Esophagus muscularis mucosa (tissue), 4 donors: ENCODE data around the gene GSTA2. TPM values are rescaled to one million over a fixed set of nuclear protein-coding genes. Genes with fewer than 3 reads are reported as not detected.
"Not testable (repeated sequence)": the region's sequence is repeated elsewhere in the genome, so short reads cannot be mapped to it uniquely, and the experiment has no call there.

ENCODE experiments used
- DNase-seq: peaks from one replicate; pipeline ENCODE4 v3.0.0-alpha.2; 2017; ENCODE audit errors: extremely low spot score
- H3K27ac ChIP-seq, 4 donors: fragments of 200-600 bp; sonication (generic); replicated peaks in 1 of 4; 1 replicate in 3 of 4; 2 replicates in 1 of 4; pipeline ENCODE4 v1.5.1; 2016 to 2019; ENCODE audit warnings: mild to moderate bottlenecking in 1 of 4
- H3K27me3 ChIP-seq, 4 donors: fragments of 200-600 bp; sonication (generic); one replicate each; pipeline versions ENCODE4 v1.5.1 to v1.6.0; 2016 to 2019
- H3K36me3 ChIP-seq, 4 donors: fragments of 200-600 bp; sonication (generic); one replicate each; pipeline ENCODE4 v1.5.1; 2016 to 2019
- H3K4me1 ChIP-seq, 4 donors: fragments of 200-600 bp; sonication (generic); one replicate each; pipeline ENCODE4 v1.5.1; 2016 to 2019
- H3K4me3 ChIP-seq, 4 donors: fragments of 200-600 bp; sonication (generic); 1 replicate in 2 of 4; 2 replicates in 2 of 4; pipeline ENCODE4 v1.5.1; 2016 to 2019; ENCODE audit warnings: mild to moderate bottlenecking in 4 of 4, moderate library complexity in 1 of 4
- H3K9me3 ChIP-seq, 4 donors: fragments of 200-600 bp; sonication (generic); 1 replicate in 3 of 4; 2 replicates in 1 of 4; pipeline ENCODE4 v1.5.1; 2016 to 2019
- EP300 ChIP-seq: sonication (generic); formaldehyde crosslinking; IDR thresholded peaks from one replicate; pipeline ENCODE4 v1.6.1; 2017; ENCODE audit warnings: antibody characterized with exemption
- POLR2A ChIP-seq: fragments of 450-650 bp; IDR thresholded peaks from one replicate; pipeline ENCODE4 v1.6.1; 2017; ENCODE audit warnings: antibody characterized with exemption, moderate library complexity, mild to moderate bottlenecking, low read depth
- POLR2AphosphoS5 ChIP-seq, 2 donors: sonication (generic); formaldehyde crosslinking; IDR thresholded peaks; one replicate each; pipeline ENCODE4 v1.6.1; 2017; ENCODE audit warnings: antibody characterized with exemption in 2 of 2
- WGBS: methylation state at CpG from one replicate; pipeline ENCODE4 v1.1.5; 2018; 5-methylcytosine and 5-hydroxymethylcytosine counted together
- intact Hi-C: fragments of 100-400 bp; cut with DNase I; formaldehyde crosslinking; loops from one replicate; pipeline ENCODE4 v1.15.1; 2023
- total RNA-seq, 4 donors: library from RNA; depleted of rRNA; stranded (reverse); fragments of >200 nt; gene quantifications; one replicate each; pipeline versions ENCODE4 v1.1.0 to v1.2.1, GENCODE V29; 2016
- TF ChIP-seq, protein P1 (sequence below), 3 experiments: fragments of 200-600 bp in 2 of 3; fragments of 450-650 bp in 1 of 3; sonication (generic) in 2 of 3; IDR thresholded peaks; one replicate each; pipeline ENCODE4 v1.5.1; 2017 to 2019; ENCODE audit warnings: antibody characterized with exemption in 3 of 3, mild to moderate bottlenecking in 2 of 3, moderate library complexity in 1 of 3

Gene GSTA2
- total RNA-seq, 4 donors from 2014 or later: not detected

GRCh38 chr6:52790861-52791260 is 27.6 kb upstream of the GSTA2 start:
- intact Hi-C loops: no loop called here
- Histone ChIP-seq H3K4me1 (no peaks in the 10 kb centered on the region), H3K4me3 (no peak overlapping the region), H3K36me3 (no peaks in the 10 kb centered on the region), H3K9me3 (peaks cover 0 to 5% (median 0%) of the 10 kb centered on the region in 4 donors), H3K27me3 (no peaks in the 10 kb centered on the region), H3K27ac (no peak overlapping the region)
- TF ChIP-seq POLR2AphosphoS5 (IDR thresholded peaks at IDR 0.05): no peak
- TF ChIP-seq EP300: no peak
- TF ChIP-seq, protein P1, sequence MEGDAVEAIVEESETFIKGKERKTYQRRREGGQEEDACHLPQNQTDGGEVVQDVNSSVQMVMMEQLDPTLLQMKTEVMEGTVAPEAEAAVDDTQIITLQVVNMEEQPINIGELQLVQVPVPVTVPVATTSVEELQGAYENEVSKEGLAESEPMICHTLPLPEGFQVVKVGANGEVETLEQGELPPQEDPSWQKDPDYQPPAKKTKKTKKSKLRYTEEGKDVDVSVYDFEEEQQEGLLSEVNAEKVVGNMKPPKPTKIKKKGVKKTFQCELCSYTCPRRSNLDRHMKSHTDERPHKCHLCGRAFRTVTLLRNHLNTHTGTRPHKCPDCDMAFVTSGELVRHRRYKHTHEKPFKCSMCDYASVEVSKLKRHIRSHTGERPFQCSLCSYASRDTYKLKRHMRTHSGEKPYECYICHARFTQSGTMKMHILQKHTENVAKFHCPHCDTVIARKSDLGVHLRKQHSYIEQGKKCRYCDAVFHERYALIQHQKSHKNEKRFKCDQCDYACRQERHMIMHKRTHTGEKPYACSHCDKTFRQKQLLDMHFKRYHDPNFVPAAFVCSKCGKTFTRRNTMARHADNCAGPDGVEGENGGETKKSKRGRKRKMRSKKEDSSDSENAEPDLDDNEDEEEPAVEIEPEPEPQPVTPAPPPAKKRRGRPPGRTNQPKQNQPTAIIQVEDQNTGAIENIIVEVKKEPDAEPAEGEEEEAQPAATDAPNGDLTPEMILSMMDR (IDR thresholded peaks at IDR 0.05): no peak
- TF ChIP-seq POLR2A: no peak
- DNase-seq: no peak
- 0% methylated on average over 1 of the region's 1 CpG for WGBS

DNA sequence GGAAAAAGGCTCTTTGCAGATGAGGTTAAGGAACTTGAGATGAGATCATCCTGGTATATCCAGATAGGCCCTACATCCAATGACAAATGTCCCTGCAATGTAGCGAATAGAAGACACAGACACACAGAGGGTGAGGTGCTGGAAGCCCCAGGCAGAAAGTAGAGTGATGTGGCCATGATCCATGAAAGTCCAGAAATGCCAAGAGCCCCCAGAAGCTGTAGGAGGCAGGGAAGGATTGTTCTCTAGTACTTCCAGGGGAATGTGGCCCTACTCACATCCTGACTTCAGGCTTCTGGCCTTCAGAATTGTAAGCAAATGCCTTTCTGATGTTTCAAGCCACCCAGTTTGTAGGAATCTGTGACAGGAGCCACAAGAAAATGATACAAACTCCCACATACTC is 26.4 kb upstream of the GSTA2 start:
- intact Hi-C loops, H3K27ac ChIP-seq, H3K4me3 ChIP-seq, DNase-seq, H3K36me3 ChIP-seq, H3K4me1 ChIP-seq, H3K9me3 ChIP-seq, H3K27me3 ChIP-seq: not testable (repeated sequence)
- 83% methylated on average over 1 of the region's 1 CpG for WGBS

DNA sequence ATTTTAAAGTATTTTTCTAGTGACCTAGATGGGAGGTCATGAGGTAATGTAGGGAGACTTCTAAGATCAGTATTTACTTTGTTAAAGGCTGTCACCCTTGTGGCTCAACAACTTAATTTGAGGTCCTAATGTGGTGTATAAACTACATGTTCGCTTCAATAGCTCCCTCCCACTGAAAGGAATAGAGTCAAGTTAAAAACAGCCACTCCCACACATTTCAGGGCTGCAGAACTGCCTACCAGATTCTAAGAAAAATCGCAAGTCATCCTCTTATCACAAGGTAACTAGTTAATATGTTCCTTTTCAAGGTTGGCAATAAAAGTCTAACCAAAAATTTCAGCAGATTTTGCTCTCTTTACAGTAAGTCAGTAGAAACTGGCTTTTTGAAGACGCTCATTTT is 25.2 kb upstream of the GSTA2 start:
- H3K4me1 ChIP-seq: no peaks in the 10 kb centered on the region
- no peaks in the 10 kb centered on the region for H3K36me3 ChIP-seq
- H3K4me3 ChIP-seq: no peak overlapping the region
- 79% methylated on average over 3 of the region's 3 CpGs for WGBS
- intact Hi-C loops: no loop called here
- H3K27ac ChIP-seq: no peak overlapping the region
- DNase-seq: no peak
- no peaks in the 10 kb centered on the region for H3K27me3 ChIP-seq
- TF ChIP-seq POLR2A (no peak), EP300 (no peak), POLR2AphosphoS5 (IDR thresholded peaks at IDR 0.05) (no peak)
- TF ChIP-seq, protein P1 (IDR thresholded peaks at IDR 0.05): no peak
- H3K9me3 ChIP-seq: peaks cover 0 to 5% (median 0%) of the 10 kb centered on the region in 4 donors

GRCh38 chr6:52787917-52788316 is 24.6 kb upstream of the GSTA2 start:
- H3K36me3 ChIP-seq: no peaks in the 10 kb centered on the region
- intact Hi-C loops: no loop called here
- no peak for DNase-seq
- WGBS: 64% methylated on average over 3 of the region's 3 CpGs
- H3K27ac ChIP-seq: no peak overlapping the region
- no peaks in the 10 kb centered on the region for H3K4me1 ChIP-seq
- H3K27me3 ChIP-seq: no peaks in the 10 kb centered on the region
- TF ChIP-seq POLR2A (no peak), POLR2AphosphoS5 (IDR thresholded peaks at IDR 0.05) (no peak), EP300 (no peak)
- TF ChIP-seq, protein P1 (IDR thresholded peaks at IDR 0.05): no peak
- H3K9me3 ChIP-seq: peaks cover 0 to 5% (median 0%) of the 10 kb centered on the region in 4 donors
- H3K4me3 ChIP-seq: no peak overlapping the region

DNA sequence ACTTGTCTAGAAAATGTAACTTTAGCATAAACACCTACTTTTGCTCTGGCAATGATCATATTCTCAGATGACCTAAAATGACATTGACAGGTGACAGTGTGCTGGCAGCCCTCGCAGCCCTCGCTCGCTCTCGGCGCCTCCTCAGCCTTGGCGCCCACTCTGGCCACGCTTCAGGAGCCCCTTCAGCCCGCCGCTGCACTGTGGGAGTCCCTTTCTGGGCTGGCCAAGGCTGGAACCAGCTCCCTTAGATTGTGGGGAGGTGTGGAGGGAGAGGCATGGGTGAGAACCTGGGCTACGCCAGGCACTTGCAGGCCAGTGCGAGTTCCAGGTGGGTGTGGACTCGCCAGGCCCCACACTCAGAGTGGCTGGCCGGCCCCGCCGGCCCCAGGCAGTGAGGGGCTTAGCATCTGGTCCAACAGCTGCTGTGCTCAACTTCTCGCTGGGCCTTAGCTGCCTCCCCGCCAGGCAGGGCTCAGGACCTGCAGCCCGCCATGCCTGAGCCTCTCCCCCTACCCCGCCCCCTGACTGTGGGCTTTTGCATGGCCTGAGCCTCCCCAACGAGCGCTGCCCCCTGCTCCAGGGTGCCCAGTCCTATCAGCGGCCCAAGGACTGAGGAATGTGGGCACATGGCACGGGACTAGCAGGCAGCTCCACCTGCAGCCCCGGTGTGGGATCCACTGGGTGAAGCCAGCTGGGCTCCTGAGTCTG is 23.1 kb upstream of the GSTA2 start:
- Histone ChIP-seq H3K9me3 (no peaks in the 10 kb centered on the region), H3K36me3 (no peaks in the 10 kb centered on the region), H3K27me3 (no peaks in the 10 kb centered on the region), H3K4me1 (no peaks in the 10 kb centered on the region), H3K27ac (no peak overlapping the region), H3K4me3 (no peak overlapping the region)
- DNase-seq: no peak
- intact Hi-C loops: no loop called here
- 95% methylated on average over 23 of the region's 24 CpGs for WGBS
- TF ChIP-seq EP300: no peak
- TF ChIP-seq, protein P1 (IDR thresholded peaks at IDR 0.05): no peak
- TF ChIP-seq POLR2A: no peak
- no peak for TF ChIP-seq POLR2AphosphoS5 (IDR thresholded peaks at IDR 0.05)

- H3K27me3 ChIP-seq, H3K9me3 ChIP-seq, H3K27ac ChIP-seq, H3K4me1 ChIP-seq, H3K36me3 ChIP-seq, H3K4me3 ChIP-seq, intact Hi-C loops, DNase-seq: not testable (repeated sequence)
- 46% methylated on average over 2 of the region's 3 CpGs for WGBS
Measured at GRCh38 chr6:52782696-52783274, 19.5 kb upstream of the GSTA2 start.

DNA sequence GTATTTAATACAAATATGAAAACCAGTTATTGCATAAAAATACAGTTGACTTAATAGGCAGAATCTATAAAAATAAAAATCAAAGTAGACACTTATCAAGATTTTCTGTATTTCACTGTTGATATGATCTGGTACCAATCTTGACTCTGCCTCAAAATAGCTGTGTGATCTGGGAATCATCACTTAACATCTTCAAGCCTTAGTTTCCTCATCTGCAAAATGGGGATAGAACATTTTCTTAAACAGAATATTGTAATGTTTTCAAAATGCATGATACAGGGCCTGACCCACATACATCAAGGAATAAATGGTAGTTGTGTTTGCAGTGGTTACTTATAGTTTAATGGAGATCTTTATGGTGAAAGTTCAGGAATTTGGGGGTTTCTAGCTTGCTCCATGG is 18.9 kb upstream of the GSTA2 start:
- H3K9me3 ChIP-seq, intact Hi-C loops, DNase-seq, H3K4me3 ChIP-seq, H3K36me3 ChIP-seq, H3K27me3 ChIP-seq, H3K4me1 ChIP-seq, H3K27ac ChIP-seq: not testable (repeated sequence)
